Astrocyte (in vitro differentiated cells and primary cell): Measurements from ENCODE around the gene DOCK6. TPM values are rescaled to one million over a fixed set of nuclear protein-coding genes. Genes with fewer than 3 reads are reported as not detected.

Source experiments
- DNase-seq: peaks from one replicate; pipeline ENCODE4 v3.0.0-alpha.2; 2010; ENCODE audit warnings: low read depth
- FAIRE-seq: peaks from 2 replicates; lab custom pipeline; 2011; peaks lifted over from hg19 to GRCh38; lab: Jason Lieb, UNC
- H2AFZ ChIP-seq: 2 replicates; pipeline ENCODE4 v1.6.0; 2012; ENCODE audit warnings: low read depth, low read length, inconsistent platforms
- H3K27ac ChIP-seq: 2 replicates; pipeline ENCODE4 v1.5.1; 2011; ENCODE audit warnings: low read depth, low read length, inconsistent platforms
- H3K27me3 ChIP-seq: 2 replicates; pipeline ENCODE4 v1.6.0; 2011; ENCODE audit warnings: low read length, inconsistent platforms; ENCODE audit not compliant: insufficient read depth
- H3K36me3 ChIP-seq: 2 replicates; pipeline ENCODE4 v1.5.1; 2011; ENCODE audit warnings: low read length, inconsistent platforms; ENCODE audit not compliant: insufficient read depth
- H3K4me1 ChIP-seq: 2 replicates; pipeline ENCODE4 v1.5.1; 2011; ENCODE audit warnings: low read length, inconsistent platforms; ENCODE audit not compliant: insufficient read depth
- H3K4me2 ChIP-seq: 2 replicates; pipeline ENCODE4 v1.6.0; 2012; ENCODE audit warnings: low read length, inconsistent platforms
- H3K4me3 ChIP-seq: 2 replicates; pipeline ENCODE4 v1.5.1; 2011; ENCODE audit warnings: low read depth, mild to moderate bottlenecking, low read length, inconsistent platforms; ENCODE audit not compliant: insufficient read depth
- H3K79me2 ChIP-seq: 2 replicates; pipeline ENCODE4 v1.6.0; 2012; ENCODE audit warnings: mild to moderate bottlenecking, low read length, inconsistent platforms; ENCODE audit not compliant: insufficient read depth
- H3K9ac ChIP-seq: 2 replicates; pipeline ENCODE4 v1.6.0; 2012; ENCODE audit warnings: mild to moderate bottlenecking, low read length, inconsistent platforms
- H3K9me3 ChIP-seq: 2 replicates; pipeline ENCODE4 v1.5.1; 2012; ENCODE audit warnings: low read depth, mild to moderate bottlenecking, low read length, inconsistent platforms; ENCODE audit not compliant: insufficient read depth
- H4K20me1 ChIP-seq: 2 replicates; pipeline ENCODE4 v1.6.0; 2012; ENCODE audit warnings: low read length, inconsistent platforms; ENCODE audit not compliant: insufficient read depth
- H3K27ac Mint-ChIP-seq: one replicate; pipeline ENCODE4 v1.8.0; 2021; ENCODE audit warnings: mild to moderate bottlenecking, mixed read lengths; ENCODE audit not compliant: unreplicated experiment
- H3K27me3 Mint-ChIP-seq: one replicate; pipeline ENCODE4 v1.8.0; 2021; ENCODE audit warnings: low read depth, mixed read lengths; ENCODE audit not compliant: unreplicated experiment
- H3K36me3 Mint-ChIP-seq: one replicate; pipeline ENCODE4 v1.8.0; 2021; ENCODE audit warnings: low read depth, mixed read lengths; ENCODE audit not compliant: unreplicated experiment
- H3K4me1 Mint-ChIP-seq: one replicate; pipeline ENCODE4 v1.8.0; 2021; ENCODE audit warnings: low read depth, mixed read lengths; ENCODE audit not compliant: unreplicated experiment
- H3K4me3 Mint-ChIP-seq: one replicate; pipeline ENCODE4 v1.8.0; 2021; ENCODE audit warnings: mild to moderate bottlenecking, moderate library complexity, mixed read lengths; ENCODE audit not compliant: unreplicated experiment
- H3K9me3 Mint-ChIP-seq: one replicate; pipeline ENCODE4 v1.8.0; 2021; ENCODE audit warnings: mild to moderate bottlenecking, mixed read lengths; ENCODE audit not compliant: unreplicated experiment
- EZH2 ChIP-seq: IDR thresholded peaks from 2 replicates; pipeline ENCODE4 v1.6.1; 2012; ENCODE audit warnings: mild to moderate bottlenecking, low read length, inconsistent platforms; ENCODE audit not compliant: insufficient read depth
- total RNA-seq: library from RNA; stranded (reverse); gene quantifications from 2 replicates; pipeline ENCODE4 v1.2.1, GENCODE V29; 2021
- TF ChIP-seq, protein P1 (sequence below): IDR thresholded peaks from 2 replicates; pipeline ENCODE4 v1.5.1; 2011; ENCODE audit warnings: low read depth, mild to moderate bottlenecking, inconsistent platforms, low read length, moderate library complexity; ENCODE audit not compliant: insufficient read depth

DOCK6 gene
- total RNA-seq, 1 donor from 2014 or later: 38.3 TPM

DNA sequence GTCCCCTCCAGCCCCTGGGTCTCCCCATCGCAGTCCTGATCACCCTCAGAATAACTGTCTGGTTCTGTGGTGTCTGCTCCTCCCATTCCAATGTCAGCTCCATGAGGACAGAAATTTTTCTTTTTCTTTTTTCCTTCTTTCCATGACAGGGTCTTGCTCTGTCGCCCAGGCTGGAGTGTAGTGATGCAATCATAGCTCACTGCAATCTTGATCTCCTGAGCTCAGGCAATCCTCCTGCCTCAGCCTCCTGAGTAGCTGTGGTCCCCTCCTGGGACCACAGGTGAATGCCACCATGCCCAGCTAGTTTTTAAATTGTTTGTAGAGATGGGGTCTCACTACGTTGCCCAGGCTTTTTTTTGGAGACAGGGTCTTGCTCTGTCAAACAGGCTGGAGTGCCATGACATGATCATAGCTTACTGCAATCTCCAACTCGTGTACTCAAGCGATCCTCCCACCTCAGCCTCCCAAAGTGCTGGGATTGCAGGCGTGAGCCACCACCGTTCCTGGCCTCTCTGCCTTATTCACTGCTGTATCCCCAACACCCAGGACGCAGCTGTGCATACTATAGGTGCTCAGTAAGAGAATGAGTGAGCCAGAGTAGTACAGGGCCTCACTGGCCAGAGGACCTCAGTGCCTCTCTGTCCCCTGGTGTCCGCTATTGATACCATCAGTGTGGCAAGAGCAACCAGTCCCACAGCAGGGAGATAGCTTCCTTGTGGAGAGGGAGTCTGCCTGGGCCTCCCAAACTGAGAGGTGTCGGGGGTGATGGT, 5.2 kb upstream of the DOCK6 start:
- no peak overlapping the region for H3K9ac ChIP-seq
- no peak for DNase-seq
- peaks cover 23% of the 10 kb centered on the region for H3K27me3 Mint-ChIP-seq
- H3K4me1 Mint-ChIP-seq: peaks cover 3% of the 10 kb centered on the region
- no peaks in the 10 kb centered on the region for H4K20me1 ChIP-seq
- H3K27me3 ChIP-seq: no peaks in the 10 kb centered on the region
- no peaks in the 10 kb centered on the region for H3K36me3 Mint-ChIP-seq
- peaks cover 9% of the 10 kb centered on the region for H3K4me1 ChIP-seq
- H3K4me3 Mint-ChIP-seq: no peak overlapping the region
- no peaks in the 10 kb centered on the region for H3K9me3 ChIP-seq
- TF ChIP-seq, protein P1, sequence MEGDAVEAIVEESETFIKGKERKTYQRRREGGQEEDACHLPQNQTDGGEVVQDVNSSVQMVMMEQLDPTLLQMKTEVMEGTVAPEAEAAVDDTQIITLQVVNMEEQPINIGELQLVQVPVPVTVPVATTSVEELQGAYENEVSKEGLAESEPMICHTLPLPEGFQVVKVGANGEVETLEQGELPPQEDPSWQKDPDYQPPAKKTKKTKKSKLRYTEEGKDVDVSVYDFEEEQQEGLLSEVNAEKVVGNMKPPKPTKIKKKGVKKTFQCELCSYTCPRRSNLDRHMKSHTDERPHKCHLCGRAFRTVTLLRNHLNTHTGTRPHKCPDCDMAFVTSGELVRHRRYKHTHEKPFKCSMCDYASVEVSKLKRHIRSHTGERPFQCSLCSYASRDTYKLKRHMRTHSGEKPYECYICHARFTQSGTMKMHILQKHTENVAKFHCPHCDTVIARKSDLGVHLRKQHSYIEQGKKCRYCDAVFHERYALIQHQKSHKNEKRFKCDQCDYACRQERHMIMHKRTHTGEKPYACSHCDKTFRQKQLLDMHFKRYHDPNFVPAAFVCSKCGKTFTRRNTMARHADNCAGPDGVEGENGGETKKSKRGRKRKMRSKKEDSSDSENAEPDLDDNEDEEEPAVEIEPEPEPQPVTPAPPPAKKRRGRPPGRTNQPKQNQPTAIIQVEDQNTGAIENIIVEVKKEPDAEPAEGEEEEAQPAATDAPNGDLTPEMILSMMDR: no peak
- TF ChIP-seq EZH2: no peak
- H3K27ac ChIP-seq: no peak overlapping the region
- no peak overlapping the region for H3K4me2 ChIP-seq
- no peaks in the 10 kb centered on the region for H3K79me2 ChIP-seq
- no peaks in the 10 kb centered on the region for H3K9me3 Mint-ChIP-seq
- H2AFZ ChIP-seq: no peak overlapping the region
- H3K4me3 ChIP-seq: no peak overlapping the region
- no peaks in the 10 kb centered on the region for H3K36me3 ChIP-seq
- FAIRE-seq: no peak
- no peak overlapping the region for H3K27ac Mint-ChIP-seq

- Histone ChIP-seq H3K27ac (no peak overlapping the region), H3K9me3 (no peaks in the 10 kb centered on the region), H3K79me2 (no peaks in the 10 kb centered on the region), H2AFZ (no peak overlapping the region), H3K4me1 (peaks cover 10% of the 10 kb centered on the region), H3K9ac (no peak overlapping the region), H3K4me2 (no peak overlapping the region), H3K4me3 (no peak overlapping the region), H3K36me3 (no peaks in the 10 kb centered on the region), H4K20me1 (no peaks in the 10 kb centered on the region), H3K27me3 (no peaks in the 10 kb centered on the region)
- H3K36me3 Mint-ChIP-seq: no peaks in the 10 kb centered on the region
- no peak overlapping the region for H3K27ac Mint-ChIP-seq
- H3K9me3 Mint-ChIP-seq: no peaks in the 10 kb centered on the region
- FAIRE-seq (no peak), DNase-seq (no peak)
- H3K27me3 Mint-ChIP-seq: peaks cover 23% of the 10 kb centered on the region
- H3K4me3 Mint-ChIP-seq: no peak overlapping the region
- peaks cover 5% of the 10 kb centered on the region for H3K4me1 Mint-ChIP-seq
- TF ChIP-seq EZH2: no peak
- TF ChIP-seq, protein P1: no peak
These were observed 3.5 kb upstream of the DOCK6 start for GRCh38 chr19:11265785-11266236.

- no peak overlapping the region for H3K27ac ChIP-seq
- no peak overlapping the region for H3K27ac Mint-ChIP-seq
- FAIRE-seq: no peak
These were observed 3.0 kb upstream of the DOCK6 start for GRCh38 chr19:11265177-11265784.

More at GRCh38 chr19:11265177-11265784, 3.0 kb upstream of the DOCK6 start:
- H3K4me1 Mint-ChIP-seq: peaks cover 5% of the 10 kb centered on the region
- Histone ChIP-seq H2AFZ (no peak overlapping the region), H3K36me3 (no peaks in the 10 kb centered on the region), H4K20me1 (no peaks in the 10 kb centered on the region), H3K4me1 (peaks cover 10% of the 10 kb centered on the region), H3K4me2 (no peak overlapping the region), H3K9me3 (no peaks in the 10 kb centered on the region), H3K27me3 (no peaks in the 10 kb centered on the region), H3K79me2 (no peaks in the 10 kb centered on the region), H3K4me3 (no peak overlapping the region), H3K9ac (no peak overlapping the region)
- no peaks in the 10 kb centered on the region for H3K9me3 Mint-ChIP-seq
- peaks cover 23% of the 10 kb centered on the region for H3K27me3 Mint-ChIP-seq
- no peaks in the 10 kb centered on the region for H3K36me3 Mint-ChIP-seq
- DNase-seq: no peak
- H3K4me3 Mint-ChIP-seq: peak overlapping the region; percentile 73
- TF ChIP-seq, protein P1: no peak
- TF ChIP-seq EZH2: no peak
